ENCODE measurements around the gene PIK3R5.
"Not testable (repeated sequence)": the region's sequence is repeated elsewhere in the genome, so short reads cannot be mapped to it uniquely, and the experiment has no call there.

PIK3R5 gene

DNA sequence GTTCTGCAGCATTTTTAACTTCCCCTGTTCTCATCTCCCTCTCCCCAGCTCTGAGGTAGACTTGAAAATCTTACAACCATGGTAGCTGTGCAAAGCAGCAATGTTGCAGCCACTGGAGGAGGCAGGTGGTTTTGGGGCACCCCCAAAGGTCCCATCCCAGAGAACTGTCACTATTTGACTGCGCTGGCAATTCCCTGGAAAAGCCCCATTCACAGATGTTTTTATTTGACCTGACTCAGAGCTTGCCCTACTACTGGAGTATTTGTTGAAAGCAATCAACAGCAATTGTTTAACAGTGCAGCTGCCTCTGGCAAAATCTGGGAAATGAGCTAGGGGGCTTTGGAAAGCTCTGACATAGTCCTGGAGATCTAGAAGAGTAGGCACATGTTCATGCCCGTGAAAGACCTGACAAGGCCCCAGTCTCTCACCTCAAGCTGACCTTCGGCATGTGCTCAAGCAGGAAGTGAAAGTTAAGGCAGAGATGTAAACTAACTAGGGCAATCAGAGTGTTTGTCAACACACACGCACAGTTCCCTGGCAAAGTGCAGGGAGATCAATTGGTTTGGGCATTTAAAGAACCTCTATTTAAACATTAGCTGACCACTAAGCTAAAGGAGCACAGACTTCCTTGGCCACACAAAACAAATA lies 19.7 kb upstream of the PIK3R5 start:
- Histone ChIP-seq H3K9me3 (ENCODE audit: control insufficient read depth, low read length) (no peaks in the 10 kb centered on the region), H3K4me1 (ENCODE audit: control insufficient read depth, insufficient read depth, low read length) (no peaks in the 10 kb centered on the region), H3K27me3 (ENCODE audit: control insufficient read depth, insufficient read depth, low read length, poor library complexity, severe bottlenecking) (no peaks in the 10 kb centered on the region), H3K27ac (ENCODE audit: insufficient read depth, low read depth, low read length, poor library complexity, severe bottlenecking) (no peak overlapping the region), H3K4me3 (ENCODE audit: insufficient read depth, low read depth, low read length) (no peak overlapping the region), H3K36me3 (ENCODE audit: control insufficient read depth, insufficient read depth, low read length) (no peaks in the 10 kb centered on the region)
- 94 to 98% methylated on average over 4 of the region's 4 CpGs for WGBS, 2 experiments

DNA sequence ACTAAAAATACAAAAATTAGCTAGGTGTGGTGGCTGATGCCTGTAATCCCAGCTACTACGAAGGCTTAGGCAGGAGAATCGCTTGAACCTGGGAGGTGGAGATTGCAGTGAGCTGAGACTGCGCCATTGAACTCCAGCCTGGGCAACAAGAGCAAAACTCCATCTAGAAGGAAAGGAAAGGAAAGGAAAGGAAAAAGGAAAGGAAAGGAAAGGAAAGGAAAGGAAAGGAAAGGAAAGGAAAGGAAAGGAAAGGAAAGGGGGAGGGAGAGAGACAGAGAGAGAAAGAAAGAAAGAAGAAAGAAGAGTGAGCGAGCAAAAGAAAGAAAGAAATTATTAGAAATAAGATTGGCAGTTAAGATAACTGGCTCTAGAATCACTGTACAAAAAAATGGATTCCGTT lies 18.7 kb upstream of the PIK3R5 start:
- H3K4me1 ChIP-seq (ENCODE audit: control insufficient read depth, insufficient read depth, low read length); H3K36me3 ChIP-seq (ENCODE audit: control insufficient read depth, insufficient read depth, low read length); H3K9me3 ChIP-seq (ENCODE audit: control insufficient read depth, low read length); H3K4me3 ChIP-seq (ENCODE audit: insufficient read depth, low read depth, low read length); H3K27me3 ChIP-seq (ENCODE audit: control insufficient read depth, insufficient read depth, low read length, poor library complexity, severe bottlenecking); H3K27ac ChIP-seq (ENCODE audit: insufficient read depth, low read depth, low read length, poor library complexity, severe bottlenecking): not testable (repeated sequence)
- 89 to 93% methylated on average over 4 to 5 of the region's 5 CpGs for WGBS, 2 experiments

DNA sequence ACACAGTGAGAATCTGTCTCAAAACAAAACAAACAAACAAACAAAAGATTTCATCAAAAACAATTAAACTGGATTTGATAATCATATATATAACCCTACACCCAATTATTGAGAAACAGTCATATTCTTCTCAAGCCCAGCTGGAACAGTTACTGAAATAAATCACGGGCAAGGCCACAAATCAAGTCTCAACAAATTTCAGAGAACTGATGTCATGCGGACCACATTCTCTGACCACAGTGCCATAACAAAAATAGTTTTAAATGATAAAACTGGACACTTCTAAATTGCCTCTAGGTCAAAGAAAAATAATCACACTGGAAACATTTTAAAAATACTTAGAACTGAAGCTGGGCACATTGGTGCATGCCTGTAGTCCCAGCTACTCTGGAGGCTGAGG lies 15.9 kb upstream of the PIK3R5 start:
- Histone ChIP-seq H3K4me3 (ENCODE audit: insufficient read depth, low read depth, low read length) (no peak overlapping the region), H3K27me3 (ENCODE audit: control insufficient read depth, insufficient read depth, low read length, poor library complexity, severe bottlenecking) (no peaks in the 10 kb centered on the region), H3K36me3 (ENCODE audit: control insufficient read depth, insufficient read depth, low read length) (no peaks in the 10 kb centered on the region), H3K27ac (ENCODE audit: insufficient read depth, low read depth, low read length, poor library complexity, severe bottlenecking) (no peak overlapping the region), H3K9me3 (ENCODE audit: control insufficient read depth, low read length) (no peaks in the 10 kb centered on the region), H3K4me1 (ENCODE audit: control insufficient read depth, insufficient read depth, low read length) (no peaks in the 10 kb centered on the region)
- 94 to 96% methylated on average over 2 of the region's 2 CpGs for WGBS, 2 experiments

DNA sequence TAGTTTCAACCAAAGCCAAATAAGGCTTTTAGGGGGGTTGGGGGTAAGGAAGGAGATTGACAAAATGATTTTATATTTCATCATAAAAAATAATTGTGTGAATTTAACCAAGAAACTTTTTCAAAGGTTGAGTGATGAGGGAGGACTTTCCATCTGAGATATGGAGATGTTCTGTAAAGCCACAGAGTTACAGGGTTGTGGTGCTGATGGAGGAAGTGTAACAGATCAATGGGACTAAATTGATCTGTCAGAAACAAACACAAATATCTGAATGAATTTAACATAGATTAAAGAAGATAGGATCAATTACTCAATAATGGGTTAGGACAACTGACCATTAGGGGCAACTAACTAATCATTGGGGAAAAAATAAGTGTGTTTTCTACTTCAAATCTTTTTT lies 14.2 kb upstream of the PIK3R5 start:
- no peaks in the 10 kb centered on the region for H3K9me3 ChIP-seq (ENCODE audit: control insufficient read depth, low read length)
- no peaks in the 10 kb centered on the region for H3K27me3 ChIP-seq (ENCODE audit: control insufficient read depth, insufficient read depth, low read length, poor library complexity, severe bottlenecking)
- no peak overlapping the region for H3K27ac ChIP-seq (ENCODE audit: insufficient read depth, low read depth, low read length, poor library complexity, severe bottlenecking)
- no peaks in the 10 kb centered on the region for H3K36me3 ChIP-seq (ENCODE audit: control insufficient read depth, insufficient read depth, low read length)
- H3K4me1 ChIP-seq (ENCODE audit: control insufficient read depth, insufficient read depth, low read length) = no peaks in the 10 kb centered on the region
- H3K4me3 ChIP-seq (ENCODE audit: insufficient read depth, low read depth, low read length) = no peak overlapping the region

DNA sequence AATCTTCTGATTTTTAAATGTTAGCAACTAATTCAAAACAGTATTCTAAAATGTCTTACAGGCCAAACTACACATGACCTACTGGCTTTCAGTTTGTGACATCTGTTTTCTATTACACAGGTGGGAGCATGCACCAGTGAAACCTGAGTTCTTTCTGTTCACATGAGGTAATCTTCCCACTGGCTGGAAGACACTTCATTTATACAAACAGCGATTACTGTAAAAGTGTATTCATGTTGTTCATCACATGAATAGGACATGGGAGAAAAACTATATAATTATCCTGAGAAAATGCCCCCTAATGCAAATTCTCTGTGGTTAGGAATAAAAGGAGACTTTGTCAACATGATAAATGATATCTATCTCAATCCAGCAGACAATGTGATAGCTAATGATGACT lies 11.1 kb upstream of the PIK3R5 start:
- no peaks in the 10 kb centered on the region for H3K4me1 ChIP-seq (ENCODE audit: control insufficient read depth, insufficient read depth, low read length)
- 100% methylated on average over 1 of the region's 1 CpG for WGBS, 2 experiments

DNA sequence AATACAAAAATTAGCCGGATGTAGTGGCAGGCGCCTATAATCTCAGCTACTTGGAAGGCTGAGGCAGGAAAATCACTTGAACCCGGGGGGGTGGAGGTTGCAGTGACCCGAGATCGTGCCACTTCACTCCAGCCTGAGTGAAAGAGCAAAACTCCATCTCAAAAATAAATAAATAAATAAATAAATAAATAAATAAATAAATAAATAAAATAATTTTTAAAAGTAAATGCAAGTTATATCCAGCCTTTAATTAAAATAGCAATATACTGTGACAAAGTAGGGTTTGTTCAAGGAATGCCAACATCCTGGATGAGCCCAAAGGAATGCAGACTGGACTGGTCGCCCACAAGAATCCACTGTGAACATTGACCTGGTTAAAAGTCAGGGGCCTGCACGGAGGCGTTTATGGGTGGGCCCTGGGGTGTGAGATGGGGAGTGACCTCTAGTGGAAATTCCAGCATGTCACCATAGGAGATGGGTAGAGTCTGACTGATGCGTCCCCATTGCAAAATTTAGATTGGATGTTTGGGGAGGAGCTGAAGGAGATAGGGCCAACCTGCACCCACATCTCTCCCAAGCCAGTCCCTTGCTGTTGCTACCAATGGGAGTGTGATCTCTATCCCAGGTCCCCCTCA lies 9.7 kb upstream of the PIK3R5 start:
- Histone ChIP-seq H3K27me3 (ENCODE audit: control insufficient read depth, insufficient read depth, low read length, poor library complexity, severe bottlenecking) (no peaks in the 10 kb centered on the region), H3K4me3 (ENCODE audit: insufficient read depth, low read depth, low read length) (no peak overlapping the region), H3K9me3 (ENCODE audit: control insufficient read depth, low read length) (no peaks in the 10 kb centered on the region), H3K4me1 (ENCODE audit: control insufficient read depth, insufficient read depth, low read length) (no peaks in the 10 kb centered on the region), H3K36me3 (ENCODE audit: control insufficient read depth, insufficient read depth, low read length) (no peaks in the 10 kb centered on the region), H3K27ac (ENCODE audit: insufficient read depth, low read depth, low read length, poor library complexity, severe bottlenecking) (no peak overlapping the region)
- 90 to 92% methylated on average over 7 to 8 of the region's 9 CpGs for WGBS, 2 experiments

More for the DNA sequence above, 11.1 kb upstream of the PIK3R5 start:
- Histone ChIP-seq H3K9me3 (ENCODE audit: control insufficient read depth, low read length) (no peaks in the 10 kb centered on the region), H3K4me3 (ENCODE audit: insufficient read depth, low read depth, low read length) (no peak overlapping the region), H3K27me3 (ENCODE audit: control insufficient read depth, insufficient read depth, low read length, poor library complexity, severe bottlenecking) (no peaks in the 10 kb centered on the region), H3K36me3 (ENCODE audit: control insufficient read depth, insufficient read depth, low read length) (no peaks in the 10 kb centered on the region), H3K27ac (ENCODE audit: insufficient read depth, low read depth, low read length, poor library complexity, severe bottlenecking) (no peak overlapping the region)

DNA sequence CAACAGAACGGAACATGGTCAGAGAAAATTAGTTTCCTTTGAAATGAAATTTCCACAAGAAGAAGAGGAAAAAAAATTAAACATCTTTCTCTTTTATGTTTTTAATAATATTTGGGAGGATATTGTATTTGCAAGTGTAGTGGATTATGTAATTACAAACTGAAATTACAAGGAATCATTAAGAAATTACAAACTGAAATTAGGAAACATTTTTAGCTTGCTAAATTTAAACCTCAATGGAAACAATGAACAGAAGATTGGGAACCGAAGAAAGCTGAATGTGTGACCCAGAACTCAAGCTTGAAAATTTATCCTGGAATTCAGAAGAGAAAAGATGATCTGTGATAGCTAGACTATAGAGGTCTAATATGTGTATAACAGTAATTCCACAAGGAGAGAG lies 4.4 kb upstream of the PIK3R5 start:
- Histone ChIP-seq H3K27me3 (ENCODE audit: control insufficient read depth, insufficient read depth, low read length, poor library complexity, severe bottlenecking) (peaks cover 36% of the 10 kb centered on the region), H3K4me1 (ENCODE audit: control insufficient read depth, insufficient read depth, low read length) (no peaks in the 10 kb centered on the region), H3K27ac (ENCODE audit: insufficient read depth, low read depth, low read length, poor library complexity, severe bottlenecking) (no peak overlapping the region), H3K4me3 (ENCODE audit: insufficient read depth, low read depth, low read length) (no peak overlapping the region), H3K9me3 (ENCODE audit: control insufficient read depth, low read length) (no peaks in the 10 kb centered on the region), H3K36me3 (ENCODE audit: control insufficient read depth, insufficient read depth, low read length) (no peaks in the 10 kb centered on the region)
- 95 to 96% methylated on average over 1 to 2 of the region's 2 CpGs for WGBS, 2 experiments

DNA sequence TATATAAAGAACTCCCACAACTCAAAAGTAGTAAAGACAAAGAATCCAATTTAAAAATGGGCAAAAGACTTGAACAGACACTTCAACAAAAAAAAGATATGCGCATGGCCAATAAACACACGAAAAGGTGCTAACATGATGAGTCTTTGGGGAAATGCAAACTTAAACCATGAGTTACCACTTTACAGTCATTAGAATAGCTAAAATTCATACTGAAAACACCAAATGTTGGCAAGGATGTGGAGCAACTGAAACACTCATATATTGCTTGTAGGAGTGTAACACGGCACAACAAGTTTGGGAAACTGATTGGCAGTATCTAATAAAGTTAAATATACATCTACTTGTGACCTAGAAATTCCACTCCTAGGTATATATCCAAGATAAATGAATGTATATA lies 3.0 kb upstream of the PIK3R5 start:
- Histone ChIP-seq H3K9me3 (ENCODE audit: control insufficient read depth, low read length) (no peaks in the 10 kb centered on the region), H3K36me3 (ENCODE audit: control insufficient read depth, insufficient read depth, low read length) (no peaks in the 10 kb centered on the region), H3K27me3 (ENCODE audit: control insufficient read depth, insufficient read depth, low read length, poor library complexity, severe bottlenecking) (peaks cover 47% of the 10 kb centered on the region), H3K4me1 (ENCODE audit: control insufficient read depth, insufficient read depth, low read length) (no peaks in the 10 kb centered on the region), H3K4me3 (ENCODE audit: insufficient read depth, low read depth, low read length) (no peak overlapping the region), H3K27ac (ENCODE audit: insufficient read depth, low read depth, low read length, poor library complexity, severe bottlenecking) (no peak overlapping the region)
- WGBS, 2 experiments = 79 to 89% methylated on average over 2 to 3 of the region's 3 CpGs

DNA sequence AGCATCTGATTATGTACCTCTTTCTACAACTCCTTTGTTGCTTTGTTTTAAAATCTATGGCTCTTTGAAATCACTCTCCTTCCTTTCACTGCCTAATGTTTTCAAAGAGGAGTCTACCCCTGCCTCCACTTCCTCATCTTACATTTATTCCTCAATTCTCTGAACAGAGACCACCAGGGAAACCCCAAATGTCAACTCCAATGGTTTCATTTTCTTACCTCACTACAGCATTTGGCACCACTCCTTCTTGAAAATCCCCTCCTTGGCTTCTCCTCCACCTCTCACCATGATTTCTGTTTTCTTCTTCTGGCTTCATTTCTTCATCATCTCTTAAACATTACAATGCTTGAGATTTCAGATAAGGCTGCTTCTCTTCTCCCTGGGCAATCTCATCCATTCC lies 2.4 kb upstream of the PIK3R5 start:
- Histone ChIP-seq H3K36me3 (ENCODE audit: control insufficient read depth, insufficient read depth, low read length) (no peaks in the 10 kb centered on the region), H3K9me3 (ENCODE audit: control insufficient read depth, low read length) (no peaks in the 10 kb centered on the region), H3K27ac (ENCODE audit: insufficient read depth, low read depth, low read length, poor library complexity, severe bottlenecking) (no peak overlapping the region), H3K27me3 (ENCODE audit: control insufficient read depth, insufficient read depth, low read length, poor library complexity, severe bottlenecking) (peaks cover 47% of the 10 kb centered on the region), H3K4me3 (ENCODE audit: insufficient read depth, low read depth, low read length) (no peak overlapping the region), H3K4me1 (ENCODE audit: control insufficient read depth, insufficient read depth, low read length) (no peaks in the 10 kb centered on the region)

DNA sequence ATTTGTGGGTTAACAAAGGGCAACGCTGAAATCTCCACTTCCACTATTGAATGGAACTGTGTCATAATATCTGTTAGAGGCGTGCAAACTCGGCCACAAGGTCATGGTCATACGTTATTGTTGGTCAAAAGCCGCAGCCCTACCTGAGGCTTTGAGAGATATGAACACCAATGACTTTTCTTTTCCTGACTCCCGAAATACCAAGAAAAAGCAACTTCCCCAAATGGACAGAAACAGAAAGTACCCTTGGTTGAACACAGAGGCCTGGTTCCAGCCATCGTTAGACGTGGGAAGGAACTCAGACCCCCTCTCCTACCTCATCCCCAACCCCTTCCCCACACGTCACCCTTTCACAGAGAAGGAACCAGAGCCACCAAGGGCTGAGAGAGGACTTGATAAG lies 1.4 kb upstream of the PIK3R5 start:
- Histone ChIP-seq H3K4me3 (ENCODE audit: insufficient read depth, low read depth, low read length) (no peak overlapping the region), H3K27ac (ENCODE audit: insufficient read depth, low read depth, low read length, poor library complexity, severe bottlenecking) (no peak overlapping the region), H3K9me3 (ENCODE audit: control insufficient read depth, low read length) (no peaks in the 10 kb centered on the region), H3K4me1 (ENCODE audit: control insufficient read depth, insufficient read depth, low read length) (no peaks in the 10 kb centered on the region), H3K36me3 (ENCODE audit: control insufficient read depth, insufficient read depth, low read length) (no peaks in the 10 kb centered on the region), H3K27me3 (ENCODE audit: control insufficient read depth, insufficient read depth, low read length, poor library complexity, severe bottlenecking) (peaks cover 47% of the 10 kb centered on the region)
- 77 to 78% methylated on average over 9 of the region's 9 CpGs for WGBS, 2 experiments
